Measurements from ENCODE around the gene FAHD2A. TPM values are rescaled to one million over a fixed set of nuclear protein-coding genes. Genes with fewer than 3 reads are reported as not detected.

FAHD2A gene
- total and polyA plus RNA-seq, 2 donors (not counting 3 experiments of a cell fraction or from before 2014, with no cell fraction given): 33.1 to 37.0 TPM

- POLR2A ChIA-PET: no interaction called here
- H2AFZ ChIP-seq (ENCODE audit: low read depth, low read length): no peak overlapping the region
- no TSS peak for BruUV-seq (replicated peaks)
- no peak overlapping the region for H3K4me2 ChIP-seq (ENCODE audit: insufficient read depth, low read length)
- dilution Hi-C loops (cut with MboI; ENCODE audit: extremely low pct_ligation_motif_present, low sequenced_read_pairs) (no loop called here), intact Hi-C loops (cut with micrococcal nuclease) (no loop called here)
- H3K36me3 ChIP-seq (ENCODE audit: control insufficient read depth in 2 of 2, extremely low read depth in 1 of 2, insufficient read depth in 2 of 2, low read length in 2 of 2): no peaks in the 10 kb centered on the region
- CTCF ChIA-PET: no interaction called here
- DNase-seq (ENCODE audit: low read depth, low spot score) (no peak), FAIRE-seq (no peak)
- TF ChIP-seq POLR2A (IDR thresholded peaks at IDR 0.05; ENCODE audit: low read depth, low read length): no peak
- no peak for TF ChIP-seq JUN (IDR thresholded peaks at IDR 0.05; ENCODE audit: borderline replicate concordance, insufficient read depth, insufficient read length, low read depth)
- TF ChIP-seq MYC (IDR thresholded peaks at IDR 0.05; ENCODE audit: low read depth, low read length): no peak
- TF ChIP-seq CTCF (IDR thresholded peaks at IDR 0.05; ENCODE audit: extremely low read depth in 1 of 2, insufficient read depth in 1 of 2, low read depth in 1 of 2, low read length in 2 of 2): no peak
- TF ChIP-seq MAX (IDR thresholded peaks at IDR 0.05; ENCODE audit: insufficient read depth, insufficient read length): no peak
- no peak for TF ChIP-seq GATA2 (IDR thresholded peaks at IDR 0.05; ENCODE audit: insufficient read depth, insufficient read length, low read depth, low read length)
- no peak for TF ChIP-seq POLR2AphosphoS5 (IDR thresholded peaks at IDR 0.05; ENCODE audit: insufficient read depth, low read depth, low read length)
- no peak for TF ChIP-seq FOS (IDR thresholded peaks at IDR 0.05; ENCODE audit: borderline replicate concordance, insufficient read depth, low read length)
- TF ChIP-seq EZH2 (IDR thresholded peaks at IDR 0.05; ENCODE audit: borderline replicate concordance, low read depth, low read length, severe bottlenecking): no peak
- H3K27me3 ChIP-seq (ENCODE audit: control insufficient read depth in 2 of 2, insufficient read depth in 2 of 2, low read length in 2 of 2): no peaks in the 10 kb centered on the region
- H3K4me3 ChIP-seq (replicated peaks in 1 of 3; ENCODE audit: insufficient read depth in 1 of 3, low read depth in 1 of 3, low read length in 3 of 3): no peak overlapping the region
- no peak overlapping the region for H3K9ac ChIP-seq (replicated peaks; ENCODE audit: extremely low read depth, insufficient read depth, low read length)
- H4K20me1 ChIP-seq (replicated peaks; ENCODE audit: control insufficient read depth, extremely low read depth, insufficient read depth, low read length): no peaks in the 10 kb centered on the region
- no peak overlapping the region for H3K27ac ChIP-seq (ENCODE audit: insufficient read depth, low read depth, low read length)
- no peaks in the 10 kb centered on the region for H3K9me1 ChIP-seq (replicated peaks; ENCODE audit: control insufficient read depth, extremely low read depth, insufficient read depth, low read length)
- H3K4me1 ChIP-seq (ENCODE audit: control insufficient read depth, extremely low read depth, insufficient read depth, low read length): no peaks in the 10 kb centered on the region
- no peaks in the 10 kb centered on the region for H3K9me3 ChIP-seq (replicated peaks; ENCODE audit: control insufficient read depth, insufficient read depth, low read length)
- no peaks in the 10 kb centered on the region for H3K79me2 ChIP-seq (ENCODE audit: control insufficient read depth, insufficient read depth, low read length)
Observed at GRCh38 chr2:95361216-95361980, 41.1 kb upstream of the FAHD2A start.
